Measurements from ENCODE around the gene RIC1. TPM values are rescaled to one million over a fixed set of nuclear protein-coding genes. Genes with fewer than 3 reads are reported as not detected.

The RIC1 gene
- total RNA-seq, 1 experiment from 2014 or later, result 25.5 TPM

- Histone ChIP-seq H3K9me3 (ENCODE audit: control insufficient read depth in 1 of 2, insufficient read depth in 1 of 2, low read depth in 1 of 2, low read length in 2 of 2) (peaks cover under 1 to 2% of the 10 kb centered on the region in 2 experiments; a peak in 2 of 4 replicates), H2AFZ (ENCODE audit: low read depth, low read length, poor library complexity, severe bottlenecking) (no peak overlapping the region), H3K4me3 (replicated peaks in 1 of 2; ENCODE audit: low read depth in 1 of 2, low read length in 2 of 2) (no peak overlapping the region), H3K79me2 (ENCODE audit: insufficient read depth, low read length) (peaks cover 11% of the 10 kb centered on the region; the same call in 1 of the 2 replicates), H3K9me2 (ENCODE audit: insufficient read depth) (no peaks in the 10 kb centered on the region), H4K20me1 (ENCODE audit: insufficient read depth) (no peaks in the 10 kb centered on the region), H3K4me2 (ENCODE audit: low read length) (no peak overlapping the region), H3K27ac (ENCODE audit: low read depth, low read length) (no peak overlapping the region), H3K4me1 (ENCODE audit: control insufficient read depth in 1 of 2, insufficient read depth in 2 of 2, low read length in 2 of 2) (peaks cover 0 to 7% of the 10 kb centered on the region in 2 experiments; a peak in 1 of 4 replicates), H3K36me3 (ENCODE audit: control insufficient read depth in 1 of 2, insufficient read depth in 2 of 2, low read length in 2 of 2) (peaks cover 7 to 31% of the 10 kb centered on the region in 2 experiments), H3K9ac (ENCODE audit: low read length) (no peak overlapping the region), H3K27me3 (ENCODE audit: insufficient read depth, low read length) (no peaks in the 10 kb centered on the region)
- ChIA-PET RAD21 (ENCODE audit: low non-redundant PET in 1 of 2, low total read pairs in 2 of 2, uncharacterized antibody in 2 of 2, unreplicated experiment in 2 of 2) (no interaction called here), CTCF (no interaction called here), POLR2A (no interaction called here)
- DNase-seq (ENCODE audit: low read depth, low spot score) (no peak), ATAC-seq (no peak)
- TF ChIP-seq ATF3 (IDR thresholded peaks at IDR 0.05) (no peak), FOSL1 (IDR thresholded peaks at IDR 0.05; ENCODE audit: low read depth) (no peak), RAD21 (IDR thresholded peaks at IDR 0.05; ENCODE audit: low read depth) (no peak), POLR2A (IDR thresholded peaks at IDR 0.05; ENCODE audit: borderline replicate concordance, extremely low read depth, insufficient read depth, insufficient read length) (no peak), TCF7L2 (IDR thresholded peaks at IDR 0.05; ENCODE audit: borderline replicate concordance, extremely low read depth, insufficient read depth, insufficient read length) (no peak), POLR2AphosphoS5 (IDR thresholded peaks at IDR 0.05; ENCODE audit: low read depth, low read length) (no peak), YY1 (IDR thresholded peaks at IDR 0.05; ENCODE audit: extremely low read depth, insufficient replicate concordance, low read depth, low read length) (no peak), SIN3A (IDR thresholded peaks at IDR 0.05; ENCODE audit: low read depth) (no peak), JUND (IDR thresholded peaks at IDR 0.05) (no peak), CBX3 (IDR thresholded peaks at IDR 0.05; ENCODE audit: low read depth) (no peak), ELF1 (IDR thresholded peaks at IDR 0.05; ENCODE audit: borderline replicate concordance, low read depth) (no peak), EZH2 (IDR thresholded peaks at IDR 0.05) (no peak), SP1 (IDR thresholded peaks at IDR 0.05; ENCODE audit: low read depth) (no peak), CEBPB (IDR thresholded peaks at IDR 0.05; ENCODE audit: low read depth) (no peak), SRF (IDR thresholded peaks at IDR 0.05; ENCODE audit: low read depth) (no peak), ZBTB33 (IDR thresholded peaks at IDR 0.05; ENCODE audit: extremely low read depth, insufficient replicate concordance, low read length) (no peak), EZH2phosphoT487 (IDR thresholded peaks at IDR 0.05; ENCODE audit: borderline replicate concordance) (no peak)
- TF ChIP-seq, protein P1, sequence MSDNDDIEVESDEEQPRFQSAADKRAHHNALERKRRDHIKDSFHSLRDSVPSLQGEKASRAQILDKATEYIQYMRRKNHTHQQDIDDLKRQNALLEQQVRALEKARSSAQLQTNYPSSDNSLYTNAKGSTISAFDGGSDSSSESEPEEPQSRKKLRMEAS (IDR thresholded peaks at IDR 0.05), result no peak
- TF ChIP-seq, protein P2, sequence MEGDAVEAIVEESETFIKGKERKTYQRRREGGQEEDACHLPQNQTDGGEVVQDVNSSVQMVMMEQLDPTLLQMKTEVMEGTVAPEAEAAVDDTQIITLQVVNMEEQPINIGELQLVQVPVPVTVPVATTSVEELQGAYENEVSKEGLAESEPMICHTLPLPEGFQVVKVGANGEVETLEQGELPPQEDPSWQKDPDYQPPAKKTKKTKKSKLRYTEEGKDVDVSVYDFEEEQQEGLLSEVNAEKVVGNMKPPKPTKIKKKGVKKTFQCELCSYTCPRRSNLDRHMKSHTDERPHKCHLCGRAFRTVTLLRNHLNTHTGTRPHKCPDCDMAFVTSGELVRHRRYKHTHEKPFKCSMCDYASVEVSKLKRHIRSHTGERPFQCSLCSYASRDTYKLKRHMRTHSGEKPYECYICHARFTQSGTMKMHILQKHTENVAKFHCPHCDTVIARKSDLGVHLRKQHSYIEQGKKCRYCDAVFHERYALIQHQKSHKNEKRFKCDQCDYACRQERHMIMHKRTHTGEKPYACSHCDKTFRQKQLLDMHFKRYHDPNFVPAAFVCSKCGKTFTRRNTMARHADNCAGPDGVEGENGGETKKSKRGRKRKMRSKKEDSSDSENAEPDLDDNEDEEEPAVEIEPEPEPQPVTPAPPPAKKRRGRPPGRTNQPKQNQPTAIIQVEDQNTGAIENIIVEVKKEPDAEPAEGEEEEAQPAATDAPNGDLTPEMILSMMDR (IDR thresholded peaks at IDR 0.05 in 2 of 3, conservative IDR thresholded peaks at IDR 0.05 in 1 of 3; ENCODE audit: borderline replicate concordance in 1 of 3, insufficient read depth in 1 of 3, low read depth in 2 of 3, low read length in 2 of 3), result no peak
- BruUV-seq (replicated peaks), result no TSS peak
- intact Hi-C loops (cut with micrococcal nuclease), result no loop called here
These were observed 155.1 kb downstream of the RIC1 start for GRCh38 chr9:5783982-5784381.

Measured in HCT116 (cell line).